HG03342 (cell line): Measurements from ENCODE around the gene MRPS16.

Experiments used
- ATAC-seq: cut with Tn5 transposase; IDR thresholded peaks from one replicate; pipeline ENCODE4 v1.9.1; 2021; ENCODE audit warnings: mild to moderate bottlenecking, moderate library complexity; ENCODE audit not compliant: unreplicated experiment

Gene MRPS16

DNA sequence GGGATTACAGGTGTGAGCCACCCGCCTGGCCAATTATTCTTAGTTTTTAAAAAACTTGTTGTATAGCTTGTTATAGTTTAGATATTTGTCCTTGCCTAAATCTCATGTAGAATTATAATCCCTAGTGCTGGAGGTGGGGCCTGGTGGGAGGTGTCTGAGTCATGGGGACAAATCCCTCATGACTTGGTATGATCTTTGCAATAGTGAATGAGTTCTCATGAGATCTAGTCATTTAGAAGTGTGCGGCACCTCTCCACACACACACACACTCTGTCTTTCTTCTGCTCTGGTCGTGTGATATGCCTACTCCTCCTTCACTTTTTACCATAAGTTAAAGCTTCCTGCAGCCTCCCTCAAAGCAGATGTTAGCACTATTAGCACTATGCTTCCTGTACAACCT is 47.4 kb downstream of the MRPS16 start:
- ATAC-seq = no peak
